ENCODE data around the gene ACTG1. TPM values are rescaled to one million over a fixed set of nuclear protein-coding genes. Genes with fewer than 3 reads are reported as not detected.
A peak's percentile ranks its signal among the peaks of the same experiment; 100 is the strongest.

The ACTG1 gene
- 3,639 to 4,575 TPM (median 4,567 TPM) in 3 replicates for total RNA-seq
- long read RNA-seq, transcript ACTG1-212 (4 exons, 1,698 nt), result minor isoform, 179 of 4,288 reads
- long read RNA-seq, transcript ACTG1-206 (6 exons, 1,919 nt), result major isoform, 3,700 of 4,288 reads
- long read RNA-seq, transcript ACTG1-207 (3 exons, 1,678 nt), result minor isoform, 67 of 4,288 reads
- long read RNA-seq, transcript ACTG1-210 (5 exons, 2,256 nt), result minor isoform, 56 of 4,288 reads
- long read RNA-seq, partial matches to known transcripts, result 85 of 4,288 reads
- long read RNA-seq, other reads (novel, unspliced or antisense), result 111 of 4,288 reads

- Mint-ChIP-seq H3K27ac (ENCODE audit: unreplicated experiment) (peak within 1 kb of the TSS; percentile 93), H3K4me1 (ENCODE audit: low read depth) (peaks cover 27% of the 10 kb centered on the region), H3K36me3 (ENCODE audit: low read depth) (peaks cover 38% of the 10 kb centered on the region), H3K27me3 (ENCODE audit: low read depth) (no peaks in the 10 kb centered on the region), H3K9me3 (ENCODE audit: low read depth) (no peaks in the 10 kb centered on the region), H3K4me3 (ENCODE audit: unreplicated experiment) (peak within 1 kb of the TSS; percentile 96)
- TF ChIP-seq CTCF (IDR thresholded peaks at IDR 0.05), result no peak
- DNase-seq (ENCODE audit: low spot score), result peak; percentile 96
Observed at GRCh38 chr17:81512562-81513371, at the start of gene ACTG1. Gene ACTG1, minus strand, starts transcription at chr17:81512799. Its CDS starts 445 bp downstream, at chr17:81512354.

GRCh38 chr17:81561494-81561885 is 48.9 kb upstream of the ACTG1 start:
- peaks cover 79% of the 10 kb centered on the region for H3K4me1 Mint-ChIP-seq (ENCODE audit: low read depth)
- no peak for TF ChIP-seq CTCF (IDR thresholded peaks at IDR 0.05)
- no peak overlapping the region for H3K4me3 Mint-ChIP-seq (ENCODE audit: unreplicated experiment)
- DNase-seq (ENCODE audit: low spot score), result no peak
- no peaks in the 10 kb centered on the region for H3K9me3 Mint-ChIP-seq (ENCODE audit: low read depth)
- peak overlapping the region; percentile 81 for H3K27ac Mint-ChIP-seq (ENCODE audit: unreplicated experiment)
- peaks cover 46% of the 10 kb centered on the region for H3K36me3 Mint-ChIP-seq (ENCODE audit: low read depth)
- no peaks in the 10 kb centered on the region for H3K27me3 Mint-ChIP-seq (ENCODE audit: low read depth)

- Mint-ChIP-seq H3K27me3 (ENCODE audit: low read depth) (no peaks in the 10 kb centered on the region), H3K27ac (ENCODE audit: unreplicated experiment) (peak overlapping the region; percentile 45), H3K4me1 (ENCODE audit: low read depth) (peaks cover 71% of the 10 kb centered on the region), H3K9me3 (ENCODE audit: low read depth) (no peaks in the 10 kb centered on the region), H3K4me3 (ENCODE audit: unreplicated experiment) (no peak overlapping the region), H3K36me3 (ENCODE audit: low read depth) (peaks cover 36% of the 10 kb centered on the region)
- no peak for DNase-seq (ENCODE audit: low spot score)
- peak; percentile 69 for TF ChIP-seq CTCF (IDR thresholded peaks at IDR 0.05)
Observed at GRCh38 chr17:81558941-81559806, 46.6 kb upstream of the ACTG1 start.

GRCh38 chr17:81558115-81558468 is 45.5 kb upstream of the ACTG1 start:
- Mint-ChIP-seq H3K4me3 (ENCODE audit: unreplicated experiment) (no peak overlapping the region), H3K4me1 (ENCODE audit: low read depth) (peaks cover 71% of the 10 kb centered on the region), H3K9me3 (ENCODE audit: low read depth) (no peaks in the 10 kb centered on the region), H3K27me3 (ENCODE audit: low read depth) (no peaks in the 10 kb centered on the region), H3K27ac (ENCODE audit: unreplicated experiment) (no peak overlapping the region), H3K36me3 (ENCODE audit: low read depth) (peaks cover 33% of the 10 kb centered on the region)
- no peak for TF ChIP-seq CTCF (IDR thresholded peaks at IDR 0.05)
- DNase-seq (ENCODE audit: low spot score), result no peak

Measured in chondrocyte (in vitro differentiated cells).